ENCODE measurements around the gene ADGRB2. TPM values are rescaled to one million over a fixed set of nuclear protein-coding genes. Genes with fewer than 3 reads are reported as not detected.

The ADGRB2 gene
- total RNA-seq, 1 experiment from 2014 or later = 34.8 TPM

DNA sequence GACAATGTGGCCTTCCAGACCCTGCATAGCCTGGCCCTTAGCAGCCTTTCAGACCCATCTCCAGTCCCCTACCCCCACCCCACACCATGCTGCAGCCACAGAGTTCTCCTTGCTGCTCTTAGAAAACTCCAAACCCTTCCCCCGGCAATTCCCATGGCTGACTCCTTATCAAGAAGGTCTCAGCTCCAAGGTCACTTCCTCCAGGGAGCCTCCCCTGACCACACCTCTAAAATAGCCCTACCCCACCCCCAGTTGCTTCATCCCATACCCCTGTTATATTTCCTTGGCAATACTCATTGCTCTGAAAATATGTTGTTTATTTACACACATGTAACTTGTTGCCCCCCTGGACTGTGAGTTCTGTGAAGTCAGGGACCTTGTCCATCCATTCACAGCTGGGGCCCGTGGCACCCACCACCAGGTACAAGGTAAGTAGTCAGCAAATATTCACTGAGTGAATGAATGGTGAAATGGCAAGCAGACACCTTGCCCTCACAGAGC is 4.3 kb upstream of the ADGRB2 start:
- no TSS peak for BruUV-seq (replicated peaks)
- DNase-seq (ENCODE audit: low read depth, low spot score) (no peak), ATAC-seq (no peak)
- TF ChIP-seq POLR2AphosphoS5 (IDR thresholded peaks at IDR 0.05; ENCODE audit: low read depth, low read length) (no peak), TCF7L2 (IDR thresholded peaks at IDR 0.05; ENCODE audit: low read depth, low read length) (no peak), CTCF (IDR thresholded peaks at IDR 0.05) (no peak), SIN3A (IDR thresholded peaks at IDR 0.05; ENCODE audit: borderline replicate concordance, insufficient read depth, low read depth, low read length) (no peak)
- TF ChIP-seq, protein P1, sequence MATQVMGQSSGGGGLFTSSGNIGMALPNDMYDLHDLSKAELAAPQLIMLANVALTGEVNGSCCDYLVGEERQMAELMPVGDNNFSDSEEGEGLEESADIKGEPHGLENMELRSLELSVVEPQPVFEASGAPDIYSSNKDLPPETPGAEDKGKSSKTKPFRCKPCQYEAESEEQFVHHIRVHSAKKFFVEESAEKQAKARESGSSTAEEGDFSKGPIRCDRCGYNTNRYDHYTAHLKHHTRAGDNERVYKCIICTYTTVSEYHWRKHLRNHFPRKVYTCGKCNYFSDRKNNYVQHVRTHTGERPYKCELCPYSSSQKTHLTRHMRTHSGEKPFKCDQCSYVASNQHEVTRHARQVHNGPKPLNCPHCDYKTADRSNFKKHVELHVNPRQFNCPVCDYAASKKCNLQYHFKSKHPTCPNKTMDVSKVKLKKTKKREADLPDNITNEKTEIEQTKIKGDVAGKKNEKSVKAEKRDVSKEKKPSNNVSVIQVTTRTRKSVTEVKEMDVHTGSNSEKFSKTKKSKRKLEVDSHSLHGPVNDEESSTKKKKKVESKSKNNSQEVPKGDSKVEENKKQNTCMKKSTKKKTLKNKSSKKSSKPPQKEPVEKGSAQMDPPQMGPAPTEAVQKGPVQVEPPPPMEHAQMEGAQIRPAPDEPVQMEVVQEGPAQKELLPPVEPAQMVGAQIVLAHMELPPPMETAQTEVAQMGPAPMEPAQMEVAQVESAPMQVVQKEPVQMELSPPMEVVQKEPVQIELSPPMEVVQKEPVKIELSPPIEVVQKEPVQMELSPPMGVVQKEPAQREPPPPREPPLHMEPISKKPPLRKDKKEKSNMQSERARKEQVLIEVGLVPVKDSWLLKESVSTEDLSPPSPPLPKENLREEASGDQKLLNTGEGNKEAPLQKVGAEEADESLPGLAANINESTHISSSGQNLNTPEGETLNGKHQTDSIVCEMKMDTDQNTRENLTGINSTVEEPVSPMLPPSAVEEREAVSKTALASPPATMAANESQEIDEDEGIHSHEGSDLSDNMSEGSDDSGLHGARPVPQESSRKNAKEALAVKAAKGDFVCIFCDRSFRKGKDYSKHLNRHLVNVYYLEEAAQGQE (IDR thresholded peaks at IDR 0.05; ENCODE audit: insufficient read depth in 1 of 2, low read depth in 2 of 2, low read length in 1 of 2) = no peak
- Histone ChIP-seq H3K4me3 (ENCODE audit: low read depth in 2 of 2, low read length in 2 of 2) (no peak overlapping the region), H3K36me3 (ENCODE audit: control insufficient read depth, insufficient read depth, low read length) (no peaks in the 10 kb centered on the region; the same call in 1 of the 2 replicates), H3K27me3 (ENCODE audit: control insufficient read depth, insufficient read depth, low read length) (0 out of 2 replicates have a peak, but pooled peaks cover 2% of the 10 kb centered on the region), H3K27ac (ENCODE audit: low read length) (no peak overlapping the region; the same call in 1 of the 2 replicates), H3K9me3 (ENCODE audit: control insufficient read depth, insufficient read depth, low read depth, low read length) (no peaks in the 10 kb centered on the region), H3K4me1 (ENCODE audit: control insufficient read depth, insufficient read depth, low read length) (peaks cover 58% of the 10 kb centered on the region)
- in situ Hi-C loops (cut with HindIII; ENCODE audit: low pct_unique_long_range_greater_than_20kb, low sequenced_read_pairs) = no loop called here
- ChIA-PET CTCF (interaction anchor here (0.7 kb wide), 1 partner anchor 21 kb away, joined by 8 read pairs; no protein-coding TSS in a partner anchor), POLR2A (no interaction called here)
- intact Hi-C loops (cut with micrococcal nuclease; ENCODE audit: unreplicated experiment) = no loop called here

DNA sequence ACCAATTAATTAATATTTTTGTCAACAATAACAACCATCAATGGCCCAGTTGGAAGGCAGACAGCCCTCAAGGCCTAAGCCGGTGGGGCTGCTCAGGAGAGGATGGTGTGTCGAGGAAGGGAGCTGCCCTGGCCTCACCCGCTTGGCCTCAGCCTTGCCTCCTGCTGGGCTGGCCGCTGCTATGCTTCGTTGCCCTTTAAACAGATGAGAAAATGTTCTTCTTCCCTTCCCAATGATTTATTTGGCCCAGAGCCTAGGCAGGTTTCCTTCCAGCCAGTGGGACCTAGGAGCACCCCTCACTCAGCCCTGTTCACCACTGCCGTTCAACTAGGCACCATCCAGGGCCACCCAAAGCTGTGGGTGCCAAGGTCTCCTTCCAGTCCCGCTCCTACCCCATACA is 3.1 kb upstream of the ADGRB2 start:
- Histone ChIP-seq H3K4me3 (ENCODE audit: low read depth in 2 of 2, low read length in 2 of 2) (no peak overlapping the region), H3K9me3 (ENCODE audit: control insufficient read depth, insufficient read depth, low read depth, low read length) (no peaks in the 10 kb centered on the region), H3K27me3 (ENCODE audit: control insufficient read depth, insufficient read depth, low read length) (no peaks in the 10 kb centered on the region), H3K27ac (ENCODE audit: low read length) (no peak overlapping the region), H3K4me1 (ENCODE audit: control insufficient read depth, insufficient read depth, low read length) (peaks cover 58% of the 10 kb centered on the region), H3K36me3 (ENCODE audit: control insufficient read depth, insufficient read depth, low read length) (no peaks in the 10 kb centered on the region; the same call in 1 of the 2 replicates)
- CTCF ChIA-PET = interaction anchor here (0.6 kb wide), 1 partner anchor 12 kb away, joined by 3 read pairs; no protein-coding TSS in a partner anchor
- TF ChIP-seq CTCF (IDR thresholded peaks at IDR 0.05) = no peak
- no peak for TF ChIP-seq POLR2AphosphoS5 (IDR thresholded peaks at IDR 0.05; ENCODE audit: low read depth, low read length)
- TF ChIP-seq SIN3A (IDR thresholded peaks at IDR 0.05; ENCODE audit: borderline replicate concordance, insufficient read depth, low read depth, low read length) = no peak
- TF ChIP-seq TCF7L2 (IDR thresholded peaks at IDR 0.05; ENCODE audit: low read depth, low read length) = no peak
- TF ChIP-seq, protein P1 (IDR thresholded peaks at IDR 0.05; ENCODE audit: insufficient read depth in 1 of 2, low read depth in 2 of 2, low read length in 1 of 2) = no peak
- POLR2A ChIA-PET = no interaction called here
- DNase-seq (ENCODE audit: low read depth, low spot score) (no peak), ATAC-seq (no peak)
- intact Hi-C loops (cut with micrococcal nuclease; ENCODE audit: unreplicated experiment) = no loop called here
- no TSS peak for BruUV-seq (replicated peaks)
- in situ Hi-C loops (cut with HindIII; ENCODE audit: low pct_unique_long_range_greater_than_20kb, low sequenced_read_pairs) = no loop called here
